GM18858 (cell line): ENCODE results near the gene RBMS3.
"Not testable (repeated sequence)": the region's sequence is repeated elsewhere in the genome, so short reads cannot be mapped to it uniquely, and the experiment has no call there.

Source experiments
- ATAC-seq: cut with Tn5 transposase; IDR thresholded peaks from one replicate; pipeline ENCODE4 v1.9.1; 2021; ENCODE audit not compliant: unreplicated experiment

RBMS3 gene

GRCh38 chr3:29514912-29515311 is 234.0 kb downstream of the RBMS3 start:
- no peak for ATAC-seq

- peak; percentile 73 for ATAC-seq
These were observed 234.6 kb downstream of the RBMS3 start for GRCh38 chr3:29515451-29515850.

- ATAC-seq = no peak
These were observed 235.3 kb downstream of the RBMS3 start for GRCh38 chr3:29516164-29516563.

DNA sequence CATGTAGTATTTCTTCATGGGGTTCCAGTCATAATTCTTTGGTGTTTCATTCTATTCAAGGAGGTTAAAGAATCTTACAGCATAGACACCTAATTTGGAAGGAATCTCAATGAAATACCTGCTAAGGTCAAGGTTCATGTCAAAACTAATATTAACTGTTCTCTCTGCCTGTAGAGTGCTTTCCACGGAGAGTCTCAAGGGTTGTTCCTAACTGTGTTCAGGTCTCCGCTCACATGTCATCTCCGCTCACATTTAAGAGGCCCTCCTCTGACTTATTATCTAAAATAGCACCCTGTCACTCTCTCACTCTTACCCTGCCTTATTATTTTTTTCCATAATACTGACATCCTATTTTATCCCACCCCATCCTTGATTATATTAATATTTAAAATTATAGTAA is 239.9 kb downstream of the RBMS3 start:
- ATAC-seq = no peak

DNA sequence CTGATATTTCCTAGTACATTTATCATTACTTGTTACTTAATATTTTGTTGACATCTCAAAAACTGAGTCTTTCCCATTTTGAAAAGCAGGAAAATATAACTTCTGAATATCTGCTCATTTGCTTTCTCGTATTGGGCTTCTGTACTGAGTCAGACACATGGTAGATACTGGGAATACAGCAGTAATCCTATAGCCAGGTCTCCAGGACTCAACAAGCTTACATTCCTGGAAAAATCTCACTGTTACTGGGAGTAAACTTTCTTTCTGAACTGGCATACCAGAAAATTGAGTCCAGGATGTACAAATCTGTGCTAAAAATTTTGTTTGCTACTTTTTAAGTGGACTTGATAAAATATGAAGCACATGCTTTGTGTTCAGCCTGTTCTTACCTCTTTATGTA is 240.4 kb downstream of the RBMS3 start:
- no peak for ATAC-seq

DNA sequence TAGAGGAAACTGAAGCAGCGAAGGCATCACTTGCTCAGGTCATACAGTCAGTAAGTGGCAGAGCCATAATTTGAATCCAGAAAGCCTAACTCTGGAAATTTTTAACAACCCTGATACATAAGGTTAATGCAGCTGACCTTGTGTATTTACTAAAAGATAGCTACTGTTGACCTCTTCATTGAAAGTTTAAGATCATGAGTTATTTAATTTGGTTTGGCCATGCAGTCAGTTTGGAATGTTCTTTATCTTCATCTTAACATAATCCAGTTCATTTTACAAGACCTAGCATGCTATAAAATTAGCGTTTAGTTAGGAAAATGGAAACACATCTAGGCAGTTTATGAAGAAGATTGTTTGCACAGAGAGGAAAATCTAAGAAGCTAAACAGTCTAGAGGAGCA is 240.9 kb downstream of the RBMS3 start:
- no peak for ATAC-seq

DNA sequence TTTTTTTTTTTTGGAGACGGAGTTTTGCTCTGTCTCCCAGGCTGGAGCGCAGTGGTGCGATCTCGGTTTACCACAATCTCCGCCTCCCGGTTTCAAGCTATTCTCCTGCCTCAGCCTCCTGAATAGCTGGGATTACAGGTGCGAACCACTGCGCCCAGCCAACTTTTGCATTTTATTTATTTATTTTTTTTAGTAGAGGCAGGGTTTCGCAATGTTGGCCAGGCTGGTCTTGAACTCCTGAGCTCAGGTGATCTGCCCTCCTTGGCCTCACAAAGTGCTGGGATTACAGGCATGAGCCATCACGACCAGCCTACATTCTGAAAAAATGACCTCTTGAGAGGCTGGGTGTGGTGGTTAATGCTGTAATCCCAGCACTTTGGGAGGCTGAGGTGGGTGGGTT is 243.6 kb downstream of the RBMS3 start:
- ATAC-seq = not testable (repeated sequence)

DNA sequence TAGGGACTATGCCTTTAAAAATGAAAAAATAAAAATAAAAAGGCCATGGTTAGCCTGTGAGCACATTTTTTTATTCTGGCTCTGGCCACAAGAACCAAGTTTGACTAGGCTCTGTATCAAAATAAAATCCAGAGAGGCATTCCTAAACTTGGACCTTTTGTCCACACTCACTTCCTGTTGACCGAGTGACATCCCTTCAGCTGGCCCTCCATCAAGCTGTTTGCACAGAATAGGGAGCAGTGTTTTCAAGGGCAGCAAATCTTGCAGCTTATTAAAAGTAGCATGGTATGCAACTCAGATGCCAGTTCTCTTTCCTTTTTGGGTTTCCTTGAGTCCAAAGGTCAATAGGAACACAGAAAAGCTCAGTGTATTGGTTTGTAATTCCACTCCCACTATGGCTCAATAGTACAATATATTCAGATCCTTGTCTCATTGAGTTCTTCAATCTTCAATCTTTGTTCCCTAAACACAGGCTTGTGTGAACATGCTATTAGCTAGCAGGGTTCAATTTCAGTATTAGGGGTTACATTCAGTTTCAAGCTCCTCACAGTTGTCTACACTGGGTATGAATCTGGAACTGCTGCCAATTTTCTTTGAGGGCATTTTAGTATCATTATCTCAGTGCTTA is 244.5 kb downstream of the RBMS3 start:
- no peak for ATAC-seq

DNA sequence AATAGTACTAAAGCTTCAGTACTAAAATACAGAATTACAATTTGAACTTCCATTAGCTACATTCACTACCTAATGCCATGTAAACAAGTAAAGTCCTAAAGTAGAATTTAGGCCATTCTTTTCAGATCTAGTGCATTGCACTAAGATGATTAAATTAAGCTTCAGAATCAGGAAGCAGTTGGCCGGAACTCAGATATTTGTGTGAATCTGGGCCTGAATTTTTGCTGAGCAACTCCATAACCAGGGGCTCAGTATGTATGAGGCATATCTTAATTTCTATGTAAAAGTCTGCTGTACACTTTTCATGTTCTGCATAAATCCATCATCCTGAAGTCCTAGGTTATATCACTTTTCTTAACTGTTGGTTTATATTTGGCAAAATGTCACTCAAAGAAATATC is 246.4 kb downstream of the RBMS3 start:
- no peak for ATAC-seq

DNA sequence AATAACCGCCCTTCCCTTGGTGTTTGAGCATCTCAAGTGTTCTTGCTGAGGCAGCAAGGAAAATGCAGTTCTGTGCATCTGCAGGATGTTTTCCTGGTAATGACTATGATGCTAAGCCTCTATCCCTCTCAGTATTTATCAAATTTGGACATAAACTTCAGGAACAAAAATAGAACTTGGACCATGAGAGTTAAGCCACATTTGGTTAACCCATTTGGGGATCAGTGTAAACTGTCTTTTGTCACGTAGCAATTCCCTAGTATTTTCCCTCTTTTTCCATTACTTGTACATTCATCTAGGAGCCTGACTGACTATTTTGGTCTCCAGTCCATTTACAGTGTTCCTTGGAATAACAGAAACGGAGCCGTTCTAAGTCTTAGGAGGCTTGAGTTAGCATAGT is 250.8 kb downstream of the RBMS3 start:
- ATAC-seq = no peak

- no peak for ATAC-seq
These were observed 251.6 kb downstream of the RBMS3 start for GRCh38 chr3:29532473-29532872.

DNA sequence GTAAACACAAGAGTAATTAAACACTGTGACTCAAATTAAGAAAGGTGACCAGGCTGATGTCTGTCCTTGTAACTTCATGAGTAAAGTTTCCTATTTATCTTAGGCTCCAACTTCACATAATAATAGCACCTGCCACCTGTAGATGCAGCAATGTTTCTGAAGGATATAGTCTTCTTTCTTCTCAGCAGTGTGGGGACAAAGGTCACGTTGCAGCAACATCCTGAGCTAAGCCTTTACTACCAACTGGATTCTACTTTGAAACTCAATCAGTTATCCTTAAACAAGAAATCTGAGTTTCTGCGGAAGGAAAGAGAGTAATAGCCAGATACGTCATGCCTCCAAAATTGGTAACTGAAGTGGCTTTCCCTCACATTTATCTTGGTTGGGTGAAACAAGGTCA is 253.1 kb downstream of the RBMS3 start:
- no peak for ATAC-seq

DNA sequence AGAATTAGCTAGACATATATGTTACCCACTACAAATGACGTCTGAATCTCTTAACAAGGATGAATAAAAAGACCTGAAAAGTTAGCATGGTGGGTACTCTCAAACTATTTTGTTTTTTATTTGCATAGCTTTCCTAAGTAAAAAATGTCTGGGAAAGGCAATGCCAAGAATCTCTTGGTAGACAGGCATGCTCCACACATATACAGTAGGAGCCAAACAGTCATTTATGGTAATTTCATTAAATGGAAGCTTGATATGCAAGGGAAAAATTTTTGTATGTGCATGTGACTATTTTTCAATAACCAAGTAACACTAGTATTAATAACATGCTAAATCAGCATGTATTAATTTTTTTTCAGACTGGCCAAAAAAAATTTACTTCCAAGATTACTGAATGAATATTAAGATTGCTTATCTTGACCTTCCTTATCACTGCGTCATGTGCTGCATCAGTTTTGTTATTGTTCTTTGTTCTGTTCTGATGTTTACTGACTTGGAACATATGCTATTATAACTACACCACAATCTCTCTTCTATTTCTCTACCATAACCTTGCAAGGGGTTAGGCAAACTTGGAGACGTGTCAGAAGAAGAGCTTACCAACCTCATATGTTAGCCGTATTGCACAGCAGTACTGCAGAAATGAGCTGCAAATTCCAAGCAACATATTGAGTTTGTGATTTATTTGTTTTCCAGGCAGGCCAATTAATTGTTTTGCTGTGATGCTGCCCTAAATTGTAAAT is 255.3 kb downstream of the RBMS3 start:
- no peak for ATAC-seq

GRCh38 chr3:29537889-29538609 is 257.2 kb downstream of the RBMS3 start:
- ATAC-seq = no peak

- ATAC-seq = no peak
These were observed 257.7 kb downstream of the RBMS3 start for GRCh38 chr3:29538610-29538958.

- no peak for ATAC-seq
These were observed 259.7 kb downstream of the RBMS3 start for GRCh38 chr3:29540544-29540943.

GRCh38 chr3:29544701-29545363 is 264.0 kb downstream of the RBMS3 start:
- no peak for ATAC-seq

GRCh38 chr3:29545615-29546014 is 264.7 kb downstream of the RBMS3 start:
- ATAC-seq = no peak

GRCh38 chr3:29552051-29552450 is 271.2 kb downstream of the RBMS3 start:
- no peak for ATAC-seq

GRCh38 chr3:29554566-29554965 is 273.7 kb downstream of the RBMS3 start:
- ATAC-seq = no peak

- no peak for ATAC-seq
These were observed 274.7 kb downstream of the RBMS3 start for GRCh38 chr3:29555590-29555989.

- ATAC-seq = no peak
These were observed 276.3 kb downstream of the RBMS3 start for GRCh38 chr3:29557186-29557585.
